NCI-H2081 (cell line): Measurements from ENCODE around the gene C1QTNF8.

Experiments used
- DNase-seq, 2 experiments: peaks; one replicate each; lab custom pipeline; 2025; lab: John Stamatoyannopoulos, UW

The C1QTNF8 gene

GRCh38 chr16:1045310-1045992, 50.6 kb downstream of the C1QTNF8 start:
- DNase-seq, result no peak

GRCh38 chr16:1044460-1045309, 51.4 kb downstream of the C1QTNF8 start:
- DNase-seq, result no peak

DNA sequence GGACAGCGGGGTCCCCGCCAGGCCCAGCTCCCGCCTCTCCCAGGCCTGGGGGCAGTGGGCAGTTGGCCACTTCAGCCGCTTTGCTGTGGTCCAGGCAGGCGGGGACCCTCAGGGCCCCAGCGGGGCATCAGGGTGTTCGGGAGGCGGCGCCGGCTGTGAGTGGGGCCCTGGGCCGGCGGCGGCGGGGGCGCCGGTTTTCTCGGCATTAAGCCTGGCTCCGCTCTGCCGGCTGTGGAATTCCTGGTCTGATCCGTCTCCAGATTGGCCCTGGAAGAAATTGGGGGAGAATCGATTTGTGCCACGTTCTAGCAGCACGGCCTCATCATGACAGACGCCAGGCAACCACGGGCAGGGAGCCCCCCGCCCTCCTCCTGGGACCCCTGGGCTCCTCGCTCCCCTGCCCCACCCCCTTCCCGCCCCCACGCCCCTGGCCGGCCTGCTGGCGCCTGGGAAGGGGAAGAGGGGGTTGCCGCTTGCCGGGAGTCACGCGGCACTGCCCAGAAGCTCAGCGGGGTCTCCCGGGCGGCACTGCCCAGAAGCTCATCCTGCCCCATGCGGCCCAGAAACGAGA, 52.1 kb downstream of the C1QTNF8 start:
- DNase-seq, result no peak

GRCh38 chr16:1042866-1043265, 53.2 kb downstream of the C1QTNF8 start:
- peak in 1 of 2 experiments; percentile 9 for DNase-seq

GRCh38 chr16:1042049-1042744, 53.8 kb downstream of the C1QTNF8 start:
- no peak for DNase-seq

DNA sequence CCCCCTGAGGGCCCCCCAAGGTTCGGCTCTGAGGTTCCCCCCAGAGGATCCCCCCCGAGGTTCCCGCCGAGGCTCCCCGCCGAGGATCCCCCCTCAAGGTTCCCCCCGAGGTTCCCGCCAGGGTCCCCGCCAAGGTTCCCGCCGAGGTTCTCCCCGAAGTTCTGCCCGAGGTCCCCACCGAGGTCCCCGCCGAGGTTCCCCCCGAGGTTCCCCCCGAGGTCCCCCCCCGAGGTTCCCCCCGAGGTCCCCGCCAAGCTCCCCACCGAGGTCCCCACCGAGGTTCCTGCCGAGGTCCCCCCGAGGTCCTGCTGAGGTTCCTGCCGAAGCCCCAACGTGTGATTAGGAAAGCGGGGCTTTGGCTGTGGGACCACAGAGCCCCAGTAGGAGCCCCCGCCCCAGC, 55.7 kb downstream of the C1QTNF8 start:
- no peak for DNase-seq

DNA sequence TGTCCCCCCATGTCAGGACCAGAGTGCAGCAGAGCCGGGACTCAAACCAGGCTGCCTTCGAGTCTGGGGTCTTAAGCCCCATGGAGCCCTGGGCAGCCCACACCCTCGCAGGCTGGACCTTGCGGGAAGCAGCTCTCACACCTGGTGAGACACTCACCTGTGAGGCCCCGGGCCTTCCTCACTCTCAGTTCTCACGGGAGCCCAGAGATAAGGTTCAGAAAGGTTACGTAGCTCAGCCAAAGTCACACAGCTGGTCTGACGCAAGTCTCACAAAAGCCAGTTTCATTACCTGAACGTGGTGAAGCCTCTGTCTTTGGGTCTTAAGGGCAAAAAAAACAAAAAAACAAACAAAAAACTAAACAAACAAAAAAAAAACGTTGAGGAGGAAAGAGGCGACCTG, 56.3 kb downstream of the C1QTNF8 start:
- no peak for DNase-seq

DNA sequence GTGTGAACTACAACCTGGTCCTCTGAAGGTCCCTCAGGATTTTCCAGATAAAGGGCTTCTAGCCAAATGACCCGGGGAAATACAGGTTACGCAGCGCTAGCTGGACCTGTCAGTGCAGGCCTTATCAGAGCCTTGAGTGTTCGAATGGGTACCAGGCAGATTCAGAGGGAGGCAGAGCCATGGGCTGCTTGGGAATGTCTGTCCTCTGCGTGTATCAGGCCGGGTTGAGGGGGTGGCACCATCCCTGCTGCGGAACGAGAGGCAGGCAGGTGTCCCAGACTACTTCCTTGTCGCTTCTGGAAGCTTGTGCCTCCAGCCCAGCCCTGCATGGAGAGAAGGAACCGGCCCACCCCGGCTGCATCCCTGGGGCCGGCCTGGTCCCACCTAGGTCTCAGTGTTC, 57.1 kb downstream of the C1QTNF8 start:
- DNase-seq, result no peak
